ENCODE data around the gene PRR16.

DNA sequence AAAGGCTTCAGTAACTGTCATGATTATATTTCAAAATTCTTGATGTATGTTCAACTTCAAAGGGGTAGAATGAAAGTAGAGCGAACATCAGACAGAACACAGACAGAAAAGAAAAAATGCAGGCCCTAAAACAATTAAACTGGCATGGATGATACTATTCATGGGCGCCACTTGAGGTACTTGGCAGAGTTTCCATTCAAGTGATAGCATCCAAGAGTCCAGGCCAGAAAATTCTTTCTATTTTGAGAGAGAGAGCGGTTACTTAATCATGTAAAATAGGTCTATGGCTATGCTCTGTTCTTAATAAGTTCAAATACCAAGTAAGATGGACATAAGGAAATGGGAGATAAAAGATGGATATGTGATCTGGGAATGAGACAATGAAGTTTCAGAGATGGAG lies 21.4 kb upstream of the PRR16 start:
- TF ChIP-seq, protein P1, sequence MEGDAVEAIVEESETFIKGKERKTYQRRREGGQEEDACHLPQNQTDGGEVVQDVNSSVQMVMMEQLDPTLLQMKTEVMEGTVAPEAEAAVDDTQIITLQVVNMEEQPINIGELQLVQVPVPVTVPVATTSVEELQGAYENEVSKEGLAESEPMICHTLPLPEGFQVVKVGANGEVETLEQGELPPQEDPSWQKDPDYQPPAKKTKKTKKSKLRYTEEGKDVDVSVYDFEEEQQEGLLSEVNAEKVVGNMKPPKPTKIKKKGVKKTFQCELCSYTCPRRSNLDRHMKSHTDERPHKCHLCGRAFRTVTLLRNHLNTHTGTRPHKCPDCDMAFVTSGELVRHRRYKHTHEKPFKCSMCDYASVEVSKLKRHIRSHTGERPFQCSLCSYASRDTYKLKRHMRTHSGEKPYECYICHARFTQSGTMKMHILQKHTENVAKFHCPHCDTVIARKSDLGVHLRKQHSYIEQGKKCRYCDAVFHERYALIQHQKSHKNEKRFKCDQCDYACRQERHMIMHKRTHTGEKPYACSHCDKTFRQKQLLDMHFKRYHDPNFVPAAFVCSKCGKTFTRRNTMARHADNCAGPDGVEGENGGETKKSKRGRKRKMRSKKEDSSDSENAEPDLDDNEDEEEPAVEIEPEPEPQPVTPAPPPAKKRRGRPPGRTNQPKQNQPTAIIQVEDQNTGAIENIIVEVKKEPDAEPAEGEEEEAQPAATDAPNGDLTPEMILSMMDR (IDR thresholded peaks at IDR 0.05): no peak
- TF ChIP-seq POLR2A (IDR thresholded peaks at IDR 0.05): no peak

All from lower leg skin (tissue), 3 donors.